ENCODE results near the gene STK11.

The STK11 gene

GRCh38 chr19:1248139-1248785 is 42.7 kb downstream of the STK11 start, which contains the start of gene MIDN:
Gene MIDN, plus strand, starts transcription at chr19:1248583. Its CDS starts 1,714 bp downstream, at chr19:1250297.
- TF ChIP-seq, protein P1, sequence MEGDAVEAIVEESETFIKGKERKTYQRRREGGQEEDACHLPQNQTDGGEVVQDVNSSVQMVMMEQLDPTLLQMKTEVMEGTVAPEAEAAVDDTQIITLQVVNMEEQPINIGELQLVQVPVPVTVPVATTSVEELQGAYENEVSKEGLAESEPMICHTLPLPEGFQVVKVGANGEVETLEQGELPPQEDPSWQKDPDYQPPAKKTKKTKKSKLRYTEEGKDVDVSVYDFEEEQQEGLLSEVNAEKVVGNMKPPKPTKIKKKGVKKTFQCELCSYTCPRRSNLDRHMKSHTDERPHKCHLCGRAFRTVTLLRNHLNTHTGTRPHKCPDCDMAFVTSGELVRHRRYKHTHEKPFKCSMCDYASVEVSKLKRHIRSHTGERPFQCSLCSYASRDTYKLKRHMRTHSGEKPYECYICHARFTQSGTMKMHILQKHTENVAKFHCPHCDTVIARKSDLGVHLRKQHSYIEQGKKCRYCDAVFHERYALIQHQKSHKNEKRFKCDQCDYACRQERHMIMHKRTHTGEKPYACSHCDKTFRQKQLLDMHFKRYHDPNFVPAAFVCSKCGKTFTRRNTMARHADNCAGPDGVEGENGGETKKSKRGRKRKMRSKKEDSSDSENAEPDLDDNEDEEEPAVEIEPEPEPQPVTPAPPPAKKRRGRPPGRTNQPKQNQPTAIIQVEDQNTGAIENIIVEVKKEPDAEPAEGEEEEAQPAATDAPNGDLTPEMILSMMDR (IDR thresholded peaks at IDR 0.05; ENCODE audit: low read length, missing control alignments) = peak; percentile 17
- DNase-seq (ENCODE audit: low read depth) = peak; percentile 93
- H3K4me3 ChIP-seq (replicated peaks; ENCODE audit: low read depth, low read length) = peak within 1 kb of the TSS; percentile 73

GRCh38 chr19:1248786-1249297 is 43.3 kb downstream of the STK11 start:
- TF ChIP-seq, protein P1 (IDR thresholded peaks at IDR 0.05; ENCODE audit: low read length, missing control alignments) = peak; percentile 6
- DNase-seq (ENCODE audit: low read depth) = peak; percentile 80
- H3K4me3 ChIP-seq (replicated peaks; ENCODE audit: low read depth, low read length) = peak overlapping the region; percentile 73

GRCh38 chr19:1249298-1249989 is 43.9 kb downstream of the STK11 start:
- TF ChIP-seq, protein P1 (IDR thresholded peaks at IDR 0.05; ENCODE audit: low read length, missing control alignments) = no peak
- peak; percentile 97 for DNase-seq (ENCODE audit: low read depth)
- peak overlapping the region; percentile 85 for H3K4me3 ChIP-seq (replicated peaks; ENCODE audit: low read depth, low read length)

GRCh38 chr19:1249990-1250436 is 44.4 kb downstream of the STK11 start:
- peak overlapping the region; percentile 85 for H3K4me3 ChIP-seq (replicated peaks; ENCODE audit: low read depth, low read length)
- no peak for DNase-seq (ENCODE audit: low read depth)
- TF ChIP-seq, protein P1 (IDR thresholded peaks at IDR 0.05; ENCODE audit: low read length, missing control alignments) = no peak

DNA sequence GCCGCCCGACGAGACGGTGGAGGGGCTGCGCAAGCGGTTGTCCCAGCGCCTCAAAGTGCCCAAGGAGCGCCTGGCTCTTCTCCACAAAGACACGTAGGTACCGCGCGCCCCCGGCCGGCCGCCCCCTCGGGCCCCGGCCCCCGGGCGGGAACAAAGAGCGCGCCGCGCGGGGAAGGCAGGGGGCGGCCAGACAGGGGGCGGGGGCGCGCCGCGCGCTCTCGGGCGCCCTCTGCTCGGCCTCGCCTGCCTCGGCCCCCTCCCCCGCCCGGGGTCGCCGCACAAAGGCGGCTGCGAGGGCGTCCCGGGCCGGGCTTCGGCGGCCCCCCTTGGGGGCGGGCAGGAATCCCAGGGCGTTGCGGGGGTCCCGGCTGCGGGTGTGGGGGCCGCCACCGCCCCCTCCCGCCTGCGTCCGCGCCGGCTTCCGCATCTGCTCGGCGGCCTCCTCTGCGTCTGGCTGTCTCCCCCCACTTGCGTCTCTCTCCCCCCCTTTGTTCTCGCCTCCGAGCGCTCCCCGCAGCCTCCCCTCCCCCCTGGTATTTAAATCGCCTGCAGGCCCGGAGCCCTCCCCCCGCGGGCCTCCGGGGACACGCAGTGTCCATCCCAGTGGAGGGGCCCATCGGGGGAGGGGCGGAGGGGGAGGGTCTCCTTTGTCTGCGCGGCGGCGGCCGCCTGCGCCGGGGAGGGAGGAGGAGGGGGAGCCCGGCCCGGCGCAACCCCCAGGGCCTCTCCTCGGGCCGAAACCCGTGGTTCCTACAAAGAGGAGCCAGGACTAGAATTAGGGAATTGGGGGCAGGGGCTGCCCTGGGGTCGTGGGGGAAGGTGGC is 45.1 kb downstream of the STK11 start:
- TF ChIP-seq, protein P1 (IDR thresholded peaks at IDR 0.05; ENCODE audit: low read length, missing control alignments) = no peak
- H3K4me3 ChIP-seq (replicated peaks; ENCODE audit: low read depth, low read length) = peak overlapping the region; percentile 85
- peak; percentile 82 for DNase-seq (ENCODE audit: low read depth)

- peak overlapping the region; percentile 85 for H3K4me3 ChIP-seq (replicated peaks; ENCODE audit: low read depth, low read length)
- TF ChIP-seq, protein P1 (IDR thresholded peaks at IDR 0.05; ENCODE audit: low read length, missing control alignments) = no peak
- DNase-seq (ENCODE audit: low read depth) = peak; percentile 82
Observed at GRCh38 chr19:1251330-1252220, 46.0 kb downstream of the STK11 start.

All from fibroblast of pulmonary artery (primary cell).